Esophagus muscularis mucosa (tissue), 3 donors: ENCODE results near the gene NOSTRIN.

Experiments used
- CTCF ChIP-seq, 3 experiments: fragments of 200-600 bp in 2 of 3; fragments of 450-650 bp in 1 of 3; sonication (generic) in 2 of 3; IDR thresholded peaks; one replicate each; pipeline ENCODE4 v1.5.1; 2017 to 2019; ENCODE audit warnings: antibody characterized with exemption in 3 of 3, mild to moderate bottlenecking in 2 of 3, moderate library complexity in 1 of 3
- POLR2A ChIP-seq: fragments of 450-650 bp; IDR thresholded peaks from one replicate; pipeline ENCODE4 v1.6.1; 2017; ENCODE audit warnings: antibody characterized with exemption, moderate library complexity, mild to moderate bottlenecking, low read depth
- POLR2AphosphoS5 ChIP-seq, 2 donors: sonication (generic); formaldehyde crosslinking; IDR thresholded peaks; one replicate each; pipeline ENCODE4 v1.6.1; 2017; ENCODE audit warnings: antibody characterized with exemption in 2 of 2

- TF ChIP-seq CTCF (IDR thresholded peaks at IDR 0.05) (no peak), POLR2A (no peak), POLR2AphosphoS5 (IDR thresholded peaks at IDR 0.05) (no peak)
Measured at GRCh38 chr2:168889635-168890005, 87.2 kb downstream of the NOSTRIN start.
